Epidermal melanocyte (primary cell): ENCODE measurements around the gene CLNK.
"Not testable (repeated sequence)": the region's sequence is repeated elsewhere in the genome, so short reads cannot be mapped to it uniquely, and the experiment has no call there.

ENCODE experiments used
- DNase-seq: peaks from one replicate; pipeline ENCODE4 v3.0.0; 2011; ENCODE audit warnings: low spot score; ENCODE audit not compliant: insufficient read length

Gene CLNK

DNA sequence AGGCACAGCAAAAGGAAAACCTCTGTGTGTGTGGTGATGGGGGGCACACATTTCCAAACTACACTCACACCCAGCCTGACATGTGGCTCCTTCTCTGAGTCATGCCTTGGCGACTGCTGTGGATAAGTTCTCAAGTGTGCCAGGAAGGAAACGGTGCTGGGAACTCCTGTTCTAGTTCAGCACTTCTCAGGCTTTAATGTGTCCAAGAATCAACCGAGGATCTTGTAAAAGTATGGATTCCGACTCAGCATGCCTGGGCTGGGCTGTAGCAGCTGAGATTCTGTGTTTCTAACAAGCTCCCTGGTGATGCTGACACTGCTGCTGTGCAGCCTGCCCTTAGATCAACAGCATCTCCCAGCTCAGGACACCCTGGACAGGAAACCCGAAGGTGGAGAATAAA, 20.2 kb downstream of the CLNK start:
- DNase-seq, result no peak

DNA sequence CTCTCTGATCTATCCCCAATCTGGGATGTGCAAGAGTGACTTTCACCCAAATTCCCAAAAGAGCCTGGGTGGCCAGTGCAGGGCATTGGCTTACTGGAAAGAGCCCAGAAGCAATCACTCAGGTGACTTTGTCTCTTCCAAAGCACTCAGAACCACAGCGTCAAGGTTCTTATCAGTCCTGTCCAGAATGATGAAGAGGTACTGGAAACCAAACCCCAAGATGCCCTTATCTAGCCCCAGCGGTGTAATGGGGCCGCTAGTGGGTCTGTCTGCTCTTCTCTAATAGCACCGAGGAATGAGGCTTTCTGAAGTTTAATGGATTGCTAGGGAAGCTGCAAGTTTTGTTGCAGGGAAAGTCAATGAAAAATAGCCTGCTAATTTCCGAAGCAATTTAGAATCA, 21.6 kb downstream of the CLNK start:
- DNase-seq, result no peak

DNA sequence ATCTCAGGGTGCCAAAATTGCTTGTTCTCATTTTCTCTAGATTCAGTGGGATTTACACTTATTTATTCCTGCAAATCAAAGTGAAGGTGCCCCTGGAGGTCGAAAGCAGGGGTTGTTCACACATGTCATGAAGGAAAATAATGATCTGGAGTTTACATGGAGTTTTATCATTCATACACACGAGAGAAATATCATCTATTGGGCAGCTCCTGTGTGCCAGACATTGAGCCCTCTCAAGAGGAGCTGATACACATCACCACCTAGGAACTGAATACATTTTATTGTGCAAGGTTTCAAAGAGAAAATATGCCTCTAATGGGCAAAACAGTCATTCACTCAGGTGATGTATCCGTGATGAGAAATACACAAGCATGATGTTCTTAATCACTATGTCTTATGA, 23.5 kb downstream of the CLNK start:
- no peak for DNase-seq

DNA sequence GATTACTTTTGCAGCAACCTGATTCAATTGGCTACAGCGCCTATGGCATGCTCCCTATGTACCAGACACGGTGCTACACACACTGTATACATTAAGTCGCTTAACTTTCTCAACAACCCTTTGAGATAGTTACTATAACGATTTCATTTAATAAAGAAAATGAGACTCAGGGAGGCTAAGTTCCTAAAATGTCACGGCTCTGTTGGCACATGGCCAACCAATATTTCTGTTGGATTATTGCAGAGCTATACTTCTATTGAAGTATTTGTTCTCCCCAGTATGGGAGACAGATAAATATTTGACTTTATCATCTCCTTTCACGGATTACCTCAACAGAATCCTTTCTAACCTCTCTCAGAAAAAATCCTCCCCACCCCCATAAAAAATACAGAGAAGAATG, 25.3 kb downstream of the CLNK start:
- DNase-seq, result no peak

DNA sequence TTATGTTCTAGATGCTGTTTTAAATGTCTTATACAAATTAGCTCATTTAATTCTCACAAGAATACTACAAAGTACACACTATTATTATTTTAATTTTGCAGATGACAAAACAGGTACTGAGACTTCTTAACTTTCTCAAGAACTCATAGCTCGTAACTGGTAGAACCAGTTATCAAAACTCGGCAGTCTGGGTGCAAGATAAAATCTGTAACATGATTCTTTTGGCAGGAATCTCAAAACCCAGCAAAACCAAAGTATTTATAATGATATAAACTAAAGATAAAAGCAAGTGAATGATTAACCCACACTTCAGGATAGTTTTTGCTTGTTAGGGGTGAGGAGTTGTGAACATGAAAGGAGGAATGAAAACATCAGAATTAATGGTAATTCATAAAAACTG, 27.6 kb downstream of the CLNK start:
- no peak for DNase-seq

DNA sequence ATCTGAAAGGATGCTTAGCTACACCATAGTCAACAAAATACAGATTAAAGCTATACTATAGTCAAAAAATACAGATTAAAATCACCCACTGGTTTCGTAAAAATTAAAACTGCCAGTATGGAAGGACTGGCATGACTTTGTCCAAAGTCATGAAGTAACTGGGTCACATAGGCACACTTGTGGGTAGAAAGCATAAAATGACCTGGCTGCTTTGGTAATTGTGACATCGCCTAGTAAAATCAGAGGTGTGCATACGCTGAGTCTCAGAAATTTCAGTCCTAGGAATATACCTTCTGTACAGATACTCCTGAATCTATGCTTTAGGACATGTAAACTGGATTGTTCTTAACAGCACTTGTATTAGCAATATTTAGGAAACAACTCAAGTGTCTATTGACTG, 28.1 kb downstream of the CLNK start:
- DNase-seq, result no peak

DNA sequence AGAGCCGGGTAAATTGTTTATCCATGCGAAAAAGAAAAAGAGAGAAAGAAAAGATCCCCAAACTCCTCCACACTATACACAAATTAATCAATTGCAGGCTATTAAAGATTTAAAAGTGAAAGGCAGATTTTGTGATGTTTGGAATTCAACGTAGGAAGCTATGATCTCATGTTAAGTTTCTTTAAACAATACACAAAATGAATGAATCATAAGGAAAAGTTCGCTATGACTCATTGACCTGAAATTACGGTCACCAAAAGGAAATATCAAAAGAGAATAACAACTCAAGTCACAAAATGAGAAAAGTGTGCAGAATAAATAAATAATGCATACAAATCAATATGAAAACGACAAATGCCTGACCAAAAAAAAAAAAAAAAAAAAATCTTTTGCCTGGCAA, 28.6 kb downstream of the CLNK start:
- no peak for DNase-seq

DNA sequence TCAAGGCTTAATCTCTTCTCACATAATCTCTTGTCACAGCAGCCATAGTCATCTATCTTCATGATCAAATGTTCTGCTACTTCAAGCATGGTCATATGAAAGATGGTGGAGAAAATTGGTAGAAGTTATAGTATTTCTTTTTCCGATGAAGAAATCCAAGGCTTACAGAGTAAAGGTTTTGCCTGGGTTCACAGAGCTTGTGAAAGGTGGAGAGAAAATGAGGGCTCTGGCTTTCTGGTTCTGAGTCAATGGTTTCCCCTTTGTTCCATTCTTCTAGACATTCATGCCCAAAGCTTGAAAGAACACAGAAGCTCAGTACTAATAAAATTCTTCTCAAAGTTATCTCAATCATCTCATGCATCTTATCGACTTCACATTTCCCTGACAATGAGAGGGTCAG, 36.1 kb downstream of the CLNK start:
- no peak for DNase-seq

DNA sequence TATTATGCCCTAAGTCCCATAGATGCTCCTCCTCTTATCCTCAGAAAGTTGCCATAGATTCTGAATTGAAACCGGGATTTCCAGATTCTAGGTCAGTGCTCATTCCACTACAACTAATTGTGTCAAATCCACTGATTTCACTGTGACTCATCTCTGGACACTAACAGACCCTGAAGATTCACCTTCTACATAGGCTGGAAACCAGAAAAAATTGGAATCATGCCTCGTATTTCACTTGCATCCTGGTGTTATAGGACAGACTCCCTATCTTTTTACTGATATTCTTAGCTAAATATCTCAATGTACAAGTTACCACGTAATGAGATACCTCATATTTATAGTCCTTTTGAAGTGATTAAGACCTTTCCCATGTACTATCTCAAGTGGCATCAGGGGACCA, 36.7 kb downstream of the CLNK start:
- no peak for DNase-seq

DNA sequence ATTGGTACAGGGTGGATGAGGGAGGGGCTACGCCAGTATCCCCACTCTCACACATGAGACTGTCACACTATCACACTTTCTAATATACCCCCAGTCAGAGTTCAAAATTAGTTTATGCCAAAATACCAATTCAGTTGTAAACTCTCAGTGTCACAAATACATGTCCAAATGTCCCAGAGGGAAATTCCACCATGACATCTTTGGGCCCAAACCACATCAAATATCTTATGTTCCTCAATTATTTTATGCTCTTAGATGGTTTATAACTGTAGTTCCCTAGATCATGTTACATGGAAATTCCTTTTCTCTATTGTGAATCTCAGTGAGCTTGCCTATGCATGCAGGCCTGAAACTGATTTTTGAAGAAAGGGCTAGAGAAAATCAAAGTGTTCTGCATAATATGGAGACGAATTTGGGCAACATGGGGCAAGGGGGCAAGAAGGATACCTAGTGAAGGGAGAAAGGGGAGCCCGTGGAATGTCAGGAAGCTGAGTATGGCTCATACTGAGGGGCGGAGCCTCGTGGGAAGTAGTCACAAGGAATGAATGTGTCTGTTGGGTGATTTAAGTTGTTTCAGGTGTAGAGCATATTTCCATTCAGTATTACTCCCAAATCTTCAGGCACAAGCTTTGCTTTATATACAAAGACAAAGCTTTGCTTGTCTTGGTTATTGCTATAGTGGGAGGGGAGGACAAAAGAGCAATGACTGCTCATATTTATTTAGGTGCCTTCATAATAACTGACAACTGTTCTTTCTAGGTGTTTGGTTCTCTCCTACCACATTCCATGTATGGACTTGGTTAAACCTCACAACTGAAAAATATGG, 40.8 kb downstream of the CLNK start:
- DNase-seq, result no peak

DNA sequence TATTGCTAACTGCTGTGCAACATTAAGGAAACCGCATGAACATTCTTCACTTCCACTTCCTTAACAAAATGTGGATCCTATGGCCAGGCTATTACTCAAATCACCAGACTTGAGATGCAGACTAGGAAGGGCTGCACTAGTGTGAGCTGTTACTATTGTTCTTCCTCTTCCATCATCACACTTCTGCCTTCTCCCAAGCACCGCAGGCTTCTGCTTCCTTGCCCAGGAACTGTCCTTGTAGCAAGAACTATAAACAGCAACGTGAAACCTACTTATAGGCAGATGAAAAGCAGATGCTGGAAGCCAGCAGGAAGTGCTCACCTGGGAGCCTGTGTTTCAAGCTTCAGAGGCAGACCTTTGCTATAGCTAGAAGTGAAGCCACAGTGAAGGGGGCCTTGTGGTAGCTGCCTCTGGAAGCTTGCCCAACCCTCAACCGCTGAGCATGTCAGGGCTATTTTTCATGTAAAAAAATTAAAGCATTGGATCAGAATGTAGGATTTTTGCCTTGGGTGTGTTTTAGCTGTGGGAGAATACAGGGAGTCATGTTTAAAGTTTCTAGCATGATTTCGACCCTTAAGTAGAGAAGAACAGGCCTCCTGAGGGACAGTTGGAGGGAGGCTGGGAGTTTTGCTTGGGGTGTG, 43.9 kb downstream of the CLNK start:
- DNase-seq, result no peak

DNA sequence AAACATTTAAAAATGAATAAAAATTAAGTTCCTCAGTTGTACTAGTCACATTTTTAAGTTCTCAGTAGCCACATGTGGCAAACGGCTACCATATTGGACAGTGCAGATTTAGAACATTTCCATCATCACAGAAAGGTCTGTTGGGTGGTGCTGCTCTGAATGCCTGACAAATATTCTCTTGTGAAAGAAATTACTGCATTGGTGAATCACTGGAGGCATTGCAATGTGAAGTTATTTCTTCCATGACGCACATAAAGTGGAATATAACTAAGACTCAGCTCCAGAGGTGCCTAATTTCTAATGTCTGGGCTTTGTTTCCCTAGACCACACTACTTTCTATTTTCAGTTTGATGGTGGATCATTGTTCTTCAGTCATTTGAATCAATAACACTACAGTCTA, 44.9 kb downstream of the CLNK start:
- DNase-seq, result no peak

DNA sequence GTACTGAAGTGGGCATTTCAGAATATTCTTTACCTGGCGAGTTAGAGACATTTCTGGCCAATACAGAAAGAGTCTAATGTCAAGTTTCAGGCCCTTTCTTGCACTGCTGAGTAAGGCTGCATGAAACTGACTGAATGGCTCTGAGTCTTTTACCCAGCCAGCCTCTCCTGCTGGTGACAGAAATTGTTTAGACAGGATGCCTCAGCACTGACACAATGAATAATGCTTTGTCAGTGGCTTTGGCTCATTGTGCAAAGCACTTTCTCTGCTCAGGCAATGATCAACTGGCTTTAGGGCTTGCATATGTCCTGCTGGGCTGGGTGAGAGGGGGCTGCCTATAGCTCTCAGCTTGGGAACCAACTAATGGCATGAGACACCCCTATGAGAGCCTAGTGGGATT, 45.5 kb downstream of the CLNK start:
- no peak for DNase-seq

DNA sequence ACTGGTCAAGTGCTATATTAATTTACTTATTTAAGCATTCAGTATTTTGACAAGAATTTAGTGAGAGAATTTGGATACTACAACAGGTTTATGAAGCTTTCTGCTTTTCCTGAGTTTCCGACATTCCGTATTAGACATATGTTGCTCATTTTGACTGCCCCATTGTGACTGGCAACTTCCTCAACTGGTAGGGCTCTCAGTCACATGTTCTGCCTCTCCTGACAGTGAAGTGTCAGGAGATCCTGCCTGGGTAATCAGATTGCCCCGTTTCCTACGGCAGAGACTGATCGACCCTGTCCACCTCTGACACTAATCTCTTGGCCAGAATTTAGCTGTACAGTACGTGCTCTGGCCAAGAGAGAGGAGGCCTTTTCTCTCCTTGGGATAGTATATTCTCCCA, 49.5 kb downstream of the CLNK start:
- no peak for DNase-seq

DNA sequence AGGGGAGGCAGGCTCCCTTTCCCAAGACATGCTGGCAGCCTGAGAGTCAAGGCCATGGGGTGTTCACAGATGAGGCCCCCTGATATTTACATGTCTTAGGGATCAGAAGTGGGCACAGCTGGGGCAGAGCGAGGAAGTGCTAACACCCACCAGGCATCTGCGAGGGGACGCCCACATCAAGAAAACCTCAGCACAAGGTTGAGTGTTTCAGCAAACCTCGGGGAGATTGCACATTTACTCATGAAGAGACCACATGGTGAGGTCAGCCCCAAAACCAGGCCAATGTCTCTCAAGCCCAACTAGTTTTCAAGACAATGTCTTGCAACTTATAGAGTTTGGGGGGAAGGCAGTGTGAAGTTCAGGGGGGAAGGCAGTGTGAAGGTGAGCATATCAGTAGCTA, 55.2 kb downstream of the CLNK start:
- no peak for DNase-seq

DNA sequence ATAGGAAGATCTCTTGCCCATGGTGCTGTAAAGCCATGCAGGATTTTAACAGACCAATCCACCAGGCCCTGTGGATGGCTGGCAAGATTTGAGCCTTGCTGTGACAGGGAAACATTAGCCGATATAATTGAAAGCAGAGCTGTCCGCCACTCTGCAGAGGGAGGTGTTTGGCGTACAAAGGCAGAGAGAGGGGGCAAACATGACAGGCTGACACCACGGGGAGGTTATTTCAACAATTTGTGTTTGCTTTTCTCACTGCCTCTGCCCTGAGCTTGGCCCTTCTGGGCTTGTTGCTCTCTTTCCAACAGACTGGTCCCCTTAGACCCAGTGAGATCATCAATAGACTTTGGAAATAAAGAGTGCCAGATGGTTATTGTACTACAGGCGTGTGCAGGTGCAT, 59.4 kb downstream of the CLNK start:
- no peak for DNase-seq

DNA sequence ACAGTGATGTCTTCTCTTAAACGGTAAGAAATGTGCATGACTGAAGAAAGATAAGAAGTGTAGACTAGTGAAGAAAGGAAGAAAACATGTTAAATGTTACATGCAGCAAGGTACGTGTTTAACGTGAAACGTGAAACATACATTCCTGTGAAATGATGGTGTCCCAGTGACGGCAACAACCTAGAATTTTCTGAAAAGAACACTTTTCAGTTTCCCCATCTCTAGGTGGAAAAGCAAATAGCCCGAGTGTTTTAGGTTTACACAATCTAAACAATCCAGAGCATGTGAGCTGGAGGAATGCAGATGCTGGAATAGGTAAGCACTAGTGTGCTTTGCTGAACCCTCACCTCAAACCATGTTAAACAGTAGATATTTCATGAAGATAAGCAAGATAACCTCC, 60.7 kb downstream of the CLNK start:
- no peak for DNase-seq

DNA sequence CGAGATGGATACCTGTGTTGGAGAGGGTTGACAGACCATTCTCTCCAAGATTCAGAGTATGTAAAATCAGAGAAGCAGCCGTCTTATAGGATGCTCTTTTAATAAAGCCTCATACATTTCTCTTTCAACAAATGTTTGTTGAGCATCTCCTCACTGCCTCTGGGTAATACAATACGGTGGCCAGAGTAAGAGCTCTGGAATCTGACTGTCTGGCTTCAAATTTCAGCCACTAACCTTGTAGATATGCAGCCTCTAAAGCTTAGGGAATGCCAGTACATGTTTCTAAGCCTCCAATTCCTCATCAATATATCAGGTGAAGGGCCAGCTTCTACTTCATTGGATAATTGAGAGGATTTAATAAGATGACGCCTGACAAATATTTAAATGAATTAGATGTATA, 61.3 kb downstream of the CLNK start:
- no peak for DNase-seq

DNA sequence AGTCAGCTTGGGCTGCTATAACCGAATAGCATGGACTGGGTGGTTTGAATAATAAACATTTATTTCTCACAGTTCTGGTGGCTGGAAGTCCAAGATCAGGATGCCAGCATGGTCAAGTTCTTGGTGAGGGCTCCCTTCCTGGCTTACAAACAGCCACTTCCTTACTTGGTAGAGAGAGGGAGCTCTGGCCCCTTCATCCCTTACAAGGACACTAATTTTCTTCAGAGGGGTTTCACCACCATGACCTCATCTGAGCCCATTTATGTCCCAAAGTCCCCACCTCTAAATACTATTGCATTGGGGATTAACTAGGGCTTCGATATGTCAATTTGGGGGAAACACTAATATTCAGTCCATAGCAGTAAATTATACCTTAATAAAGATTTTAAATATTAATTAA, 61.8 kb downstream of the CLNK start:
- DNase-seq, result no peak

DNA sequence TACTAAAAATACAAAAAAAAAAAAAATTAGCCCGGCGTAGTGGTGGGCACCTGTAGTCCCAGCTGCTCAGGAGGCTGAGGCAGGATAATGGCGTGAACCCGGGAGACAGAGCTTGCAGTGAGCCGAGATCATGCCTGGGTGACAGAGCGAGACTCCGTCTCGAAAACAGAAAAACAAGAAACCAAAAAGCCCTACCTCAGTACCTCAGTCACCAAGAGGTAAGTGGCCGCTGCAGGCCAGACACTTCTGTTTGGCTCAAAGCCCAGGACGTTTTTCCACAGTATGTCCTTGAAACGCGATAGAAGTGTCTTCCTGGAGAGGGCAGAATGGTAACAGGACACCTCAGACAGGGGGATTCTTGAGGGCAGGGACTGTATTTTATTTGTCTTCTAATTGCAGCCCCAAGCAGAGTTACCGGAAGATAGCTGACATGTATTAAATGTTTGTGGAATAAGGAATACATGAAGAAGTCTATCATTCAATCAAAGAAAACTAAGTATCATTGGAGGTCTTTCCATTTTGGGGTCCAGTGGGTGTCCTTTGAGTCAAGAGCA, 63.6 kb downstream of the CLNK start:
- no peak for DNase-seq

DNA sequence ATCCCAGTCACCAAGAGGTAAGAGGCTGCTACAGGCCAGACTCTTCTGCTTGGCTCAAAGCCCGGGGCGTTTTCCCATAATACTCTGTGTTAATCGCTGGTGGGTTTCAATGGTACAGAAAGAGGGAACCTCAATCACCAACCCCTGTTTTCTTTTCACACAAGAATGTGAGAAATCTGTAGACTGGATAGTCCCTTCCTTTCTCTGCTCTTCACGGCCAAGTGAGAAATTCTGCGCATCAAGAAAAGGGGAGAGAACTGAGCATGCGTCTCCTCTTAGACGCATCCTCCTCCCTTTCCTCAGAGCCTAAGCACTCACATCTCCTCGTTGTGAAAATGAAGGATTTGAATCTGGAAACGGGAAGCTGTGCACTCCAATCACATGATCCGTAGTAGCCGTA, 64.7 kb downstream of the CLNK start:
- DNase-seq, result no peak

DNA sequence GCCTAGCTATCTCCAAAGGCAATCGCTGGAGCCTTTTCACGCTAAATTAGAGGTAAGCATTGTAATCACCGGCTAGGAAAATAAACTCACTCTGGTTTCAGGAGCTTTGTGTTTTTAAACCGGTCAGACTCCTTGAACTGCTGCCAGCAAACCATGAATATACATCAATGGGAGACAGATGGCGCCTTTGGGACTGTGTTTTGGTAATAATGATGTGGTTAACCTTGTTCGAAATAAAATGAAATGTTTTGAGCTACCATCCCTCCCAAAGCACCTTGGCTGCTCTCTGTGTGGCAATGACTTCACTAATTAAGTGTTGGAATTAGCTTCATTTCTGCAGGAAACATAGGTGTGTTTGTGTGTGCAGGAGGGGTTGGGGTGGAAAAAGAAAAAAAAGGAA, 65.3 kb downstream of the CLNK start:
- no peak for DNase-seq

DNA sequence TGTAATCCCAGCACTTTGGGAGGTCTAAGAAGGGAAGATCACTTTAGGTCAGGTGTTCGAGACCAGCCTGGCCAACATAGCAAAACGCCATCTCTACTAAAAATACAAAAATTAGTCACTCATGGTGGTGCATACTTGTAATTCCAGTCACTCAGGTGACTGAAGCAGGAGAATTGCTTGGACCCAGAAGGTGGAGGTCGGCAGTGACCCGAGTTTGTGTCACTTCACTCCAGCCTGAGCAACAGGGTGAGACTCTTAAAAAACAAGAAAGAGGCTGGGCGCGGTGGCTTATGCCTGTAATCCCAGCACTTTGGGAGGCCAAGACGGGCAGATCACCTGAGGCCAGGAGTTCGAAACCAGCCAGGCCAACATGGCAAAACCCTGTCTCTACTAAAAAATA, 69.6 kb downstream of the CLNK start:
- not testable (repeated sequence) for DNase-seq
